Measurements from ENCODE around the gene ALKAL2.

Gene ALKAL2

GRCh38 chr2:290090-290722 lies 2.3 kb upstream of the ALKAL2 start:
- TF ChIP-seq CTCF (IDR thresholded peaks at IDR 0.05; ENCODE audit: insufficient read depth, low read depth, low read length, missing control alignments): peak; percentile 44
- H3K4me3 ChIP-seq (ENCODE audit: low read depth, low read length): no peak overlapping the region
- peak; percentile 35 for DNase-seq (ENCODE audit: low read depth)

- TF ChIP-seq CTCF (IDR thresholded peaks at IDR 0.05; ENCODE audit: insufficient read depth, low read depth, low read length, missing control alignments): no peak
- no peak overlapping the region for H3K4me3 ChIP-seq (ENCODE audit: low read depth, low read length)
- DNase-seq (ENCODE audit: low read depth): no peak
Observed at GRCh38 chr2:289362-290089, 1.6 kb upstream of the ALKAL2 start.

GRCh38 chr2:288758-289361 lies 969 bp upstream of the ALKAL2 start:
- no peak for DNase-seq (ENCODE audit: low read depth)
- no peak overlapping the region for H3K4me3 ChIP-seq (ENCODE audit: low read depth, low read length)
- TF ChIP-seq CTCF (IDR thresholded peaks at IDR 0.05; ENCODE audit: insufficient read depth, low read depth, low read length, missing control alignments): no peak

- no peak overlapping the region for H3K4me3 ChIP-seq (ENCODE audit: low read depth, low read length)
- TF ChIP-seq CTCF (IDR thresholded peaks at IDR 0.05; ENCODE audit: insufficient read depth, low read depth, low read length, missing control alignments): no peak
- DNase-seq (ENCODE audit: low read depth): no peak
Observed at GRCh38 chr2:287471-287885, 413 bp downstream of the ALKAL2 start.

GRCh38 chr2:286774-287392 lies 1.0 kb downstream of the ALKAL2 start:
- TF ChIP-seq CTCF (IDR thresholded peaks at IDR 0.05; ENCODE audit: insufficient read depth, low read depth, low read length, missing control alignments): no peak
- DNase-seq (ENCODE audit: low read depth): no peak
- no peak overlapping the region for H3K4me3 ChIP-seq (ENCODE audit: low read depth, low read length)

- DNase-seq (ENCODE audit: low read depth): no peak
- TF ChIP-seq CTCF (IDR thresholded peaks at IDR 0.05; ENCODE audit: insufficient read depth, low read depth, low read length, missing control alignments): no peak
- H3K4me3 ChIP-seq (ENCODE audit: low read depth, low read length): no peak overlapping the region
Observed at GRCh38 chr2:286035-286434, 1.9 kb downstream of the ALKAL2 start.

Measured in GM12865 (cell line).